Measurements from ENCODE around the gene NAGA.

NAGA gene

GRCh38 chr22:42101199-42101598 is 30.6 kb upstream of the NAGA start:
- DNase-seq (ENCODE audit: low read depth), result peak; percentile 7
- no peak overlapping the region for H3K4me3 ChIP-seq (replicated peaks; ENCODE audit: low read depth, low read length)
- TF ChIP-seq CTCF (IDR thresholded peaks at IDR 0.05; ENCODE audit: low read length, missing control alignments), result no peak

GRCh38 chr22:42091455-42091782 is 20.8 kb upstream of the NAGA start:
- TF ChIP-seq CTCF (IDR thresholded peaks at IDR 0.05; ENCODE audit: low read length, missing control alignments), result no peak
- peak overlapping the region; percentile 92 for H3K4me3 ChIP-seq (replicated peaks; ENCODE audit: low read depth, low read length)
- DNase-seq (ENCODE audit: low read depth), result no peak

GRCh38 chr22:42090596-42091454 is 20.2 kb upstream of the NAGA start, which contains the start of gene NDUFA6:
Gene NDUFA6, minus strand, starts transcription at chr22:42090772. Its CDS starts 28 bp downstream, at chr22:42090744.
- DNase-seq (ENCODE audit: low read depth), result peak; percentile 99
- H3K4me3 ChIP-seq (replicated peaks; ENCODE audit: low read depth, low read length), result peak within 1 kb of the TSS; percentile 92
- peak; percentile 70 for TF ChIP-seq CTCF (IDR thresholded peaks at IDR 0.05; ENCODE audit: low read length, missing control alignments)

- TF ChIP-seq CTCF (IDR thresholded peaks at IDR 0.05; ENCODE audit: low read length, missing control alignments), result no peak
- no peak for DNase-seq (ENCODE audit: low read depth)
- no peak overlapping the region for H3K4me3 ChIP-seq (replicated peaks; ENCODE audit: low read depth, low read length)
These were observed 15.4 kb upstream of the NAGA start for GRCh38 chr22:42086051-42086450.

DNA sequence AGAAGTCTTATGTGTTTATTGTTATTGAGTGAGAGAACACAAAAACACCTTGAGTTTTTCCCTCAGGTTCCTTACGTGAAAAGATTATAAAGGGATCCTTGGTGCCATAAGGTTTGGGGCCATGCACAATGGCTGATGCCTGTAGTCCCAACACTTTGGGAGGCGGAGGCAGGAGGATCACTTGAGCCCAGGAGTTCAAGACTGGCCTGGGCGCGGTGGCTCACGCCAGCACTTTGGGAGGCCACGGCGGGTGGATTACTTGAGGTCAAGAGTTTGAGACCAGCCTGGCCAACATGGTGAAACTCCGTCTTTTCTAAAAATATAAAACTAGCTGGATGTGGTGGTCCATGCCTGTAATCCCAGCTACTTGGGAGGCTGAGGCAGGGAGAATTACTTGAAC is 14.3 kb upstream of the NAGA start:
- DNase-seq (ENCODE audit: low read depth), result no peak
- no peak for TF ChIP-seq CTCF (IDR thresholded peaks at IDR 0.05; ENCODE audit: low read length, missing control alignments)
- H3K4me3 ChIP-seq (replicated peaks; ENCODE audit: low read depth, low read length), result no peak overlapping the region

DNA sequence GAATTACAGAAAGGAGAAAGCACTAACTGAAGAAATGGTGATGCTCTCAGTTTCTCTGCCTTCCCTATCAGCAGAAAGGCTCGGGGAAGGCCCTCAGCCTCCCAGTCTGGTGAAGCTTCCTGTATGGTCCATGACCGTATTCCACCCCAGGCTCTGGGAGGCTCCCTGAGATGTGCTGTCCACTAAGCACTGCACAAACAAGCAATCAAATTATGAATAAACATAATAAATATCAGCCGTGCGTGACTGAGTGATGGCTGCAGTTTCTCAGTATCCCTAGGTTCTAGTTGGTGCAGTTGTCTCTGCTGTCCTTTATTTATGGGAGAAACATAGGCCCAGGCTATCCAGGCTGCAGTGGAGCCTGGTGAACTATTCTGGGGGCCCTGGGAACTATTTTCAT is 12.5 kb upstream of the NAGA start:
- no peak overlapping the region for H3K4me3 ChIP-seq (replicated peaks; ENCODE audit: low read depth, low read length)
- TF ChIP-seq CTCF (IDR thresholded peaks at IDR 0.05; ENCODE audit: low read length, missing control alignments), result no peak
- DNase-seq (ENCODE audit: low read depth), result no peak

DNA sequence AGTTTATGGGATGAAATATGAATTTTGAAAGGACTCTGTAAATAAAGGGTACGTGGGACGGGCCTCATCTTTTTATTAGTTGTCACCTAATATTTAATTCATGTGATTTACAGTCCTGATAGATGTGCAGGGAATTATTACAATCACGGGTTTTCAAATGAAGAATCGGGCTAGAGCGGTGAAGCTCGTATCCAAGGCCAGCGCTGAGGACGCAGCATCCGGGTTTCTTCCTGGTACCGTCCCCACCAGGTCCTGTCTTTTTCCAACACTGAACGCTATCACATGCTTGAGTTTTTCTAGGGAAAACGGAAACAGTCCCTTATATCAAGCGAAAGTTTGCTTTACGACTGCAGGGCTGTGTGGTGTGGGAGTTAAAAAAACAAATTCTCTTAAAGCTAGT is 9.7 kb upstream of the NAGA start:
- DNase-seq (ENCODE audit: low read depth), result peak; percentile 60
- H3K4me3 ChIP-seq (replicated peaks; ENCODE audit: low read depth, low read length), result peak overlapping the region; percentile 62
- no peak for TF ChIP-seq CTCF (IDR thresholded peaks at IDR 0.05; ENCODE audit: low read length, missing control alignments)

Measured in fibroblast of pulmonary artery (primary cell).